GM19438 (cell line): Measurements from ENCODE around the gene EPS8L1.
"Not testable (repeated sequence)": the region's sequence is repeated elsewhere in the genome, so short reads cannot be mapped to it uniquely, and the experiment has no call there.

ENCODE experiments used
- ATAC-seq: cut with Tn5 transposase; IDR thresholded peaks from one replicate; pipeline ENCODE4 v1.9.1; 2021; ENCODE audit warnings: low read depth; ENCODE audit not compliant: unreplicated experiment

The EPS8L1 gene

DNA sequence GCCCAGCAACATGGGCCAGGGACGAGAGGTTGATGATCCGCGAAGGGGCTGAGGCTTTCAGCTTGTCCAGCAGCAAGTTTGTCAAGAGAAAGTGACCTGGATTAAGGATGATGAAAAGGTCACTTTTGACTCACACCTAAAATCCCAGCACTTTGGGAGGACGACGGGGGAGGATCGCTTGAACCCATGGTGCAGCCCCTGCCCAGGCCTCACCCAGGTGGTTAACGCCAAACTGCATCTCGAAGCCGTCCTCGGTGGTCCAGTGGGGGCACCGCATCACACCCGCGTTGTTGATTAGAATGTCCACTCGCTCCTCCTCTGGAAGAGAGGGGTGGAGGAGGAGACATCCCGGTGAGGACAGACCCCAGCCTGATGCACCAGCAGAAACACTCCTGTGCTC lies 27.2 kb upstream of the EPS8L1 start:
- no peak for ATAC-seq

DNA sequence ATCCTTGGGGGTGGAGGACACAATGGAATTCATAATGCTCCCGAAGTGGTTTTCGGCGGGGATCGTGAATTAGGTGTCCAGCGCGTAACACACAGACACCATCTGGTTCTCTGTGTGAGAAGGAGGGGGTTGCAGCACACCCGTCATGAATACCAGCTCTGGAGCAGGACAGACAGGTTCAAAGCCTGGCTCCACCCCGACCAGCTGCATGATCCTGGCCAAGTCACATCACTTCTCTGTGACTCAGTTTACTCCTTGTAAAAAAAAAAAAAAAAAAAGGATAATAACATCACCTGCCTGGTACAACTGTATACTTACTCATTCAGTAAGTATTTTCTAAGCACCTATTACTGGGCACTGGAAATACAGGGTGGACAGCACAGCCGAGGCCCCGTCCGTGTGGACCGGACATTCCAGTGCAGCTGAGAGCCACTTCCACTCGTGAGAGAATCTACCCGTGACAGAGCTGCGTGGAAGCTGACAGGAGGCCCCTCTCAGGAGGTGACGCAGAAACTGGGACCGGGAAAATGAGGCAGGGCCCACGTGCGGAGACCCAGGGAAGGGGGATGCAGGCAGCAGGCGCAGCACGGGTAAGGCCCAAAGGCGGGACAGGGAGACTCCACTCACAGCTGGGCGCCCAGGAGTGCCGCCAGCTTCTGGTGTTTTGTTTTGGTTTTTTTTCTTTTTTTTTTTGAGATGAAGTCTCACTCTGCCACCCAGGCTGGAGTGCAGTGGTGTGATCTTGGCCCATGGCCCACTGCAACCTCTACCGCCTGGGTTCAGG lies 24.7 kb upstream of the EPS8L1 start:
- ATAC-seq: no peak

DNA sequence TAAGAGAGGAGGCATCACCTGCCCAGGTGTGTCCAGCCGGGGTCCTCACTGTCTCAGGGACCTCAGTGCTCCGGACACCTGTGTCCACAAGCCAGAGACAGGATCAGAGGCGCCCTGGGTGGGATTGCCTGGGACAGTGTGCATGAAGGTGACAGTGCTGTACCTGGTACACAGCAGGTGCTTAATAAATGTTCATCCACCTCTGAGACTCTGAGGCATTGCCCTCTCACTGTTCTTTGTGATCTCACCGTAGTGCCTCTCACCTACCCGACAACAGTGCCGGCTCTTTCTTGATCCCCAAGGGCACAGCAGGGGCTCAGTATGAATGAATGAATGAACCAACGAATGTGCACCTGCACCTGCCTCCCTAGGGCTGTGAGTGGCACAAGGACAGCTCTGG lies 21.9 kb upstream of the EPS8L1 start:
- ATAC-seq: no peak

DNA sequence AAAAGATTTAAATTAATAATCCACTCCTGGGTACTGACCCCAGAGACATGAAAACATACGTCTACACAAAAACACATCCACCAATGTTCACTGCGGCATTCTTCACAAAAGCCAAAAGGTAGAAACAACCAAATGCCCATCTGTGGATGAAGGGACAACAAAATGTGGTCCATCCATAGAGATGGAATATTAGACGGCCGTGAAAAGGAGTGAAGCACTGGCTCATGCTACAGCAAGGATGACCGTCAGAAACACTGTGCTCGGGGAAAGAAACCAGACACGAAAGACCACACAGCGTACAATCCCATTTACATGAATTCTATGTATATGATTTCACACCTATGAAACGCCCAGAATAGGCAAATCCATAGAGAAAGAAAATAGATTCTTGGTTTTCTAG lies 18.8 kb upstream of the EPS8L1 start:
- ATAC-seq: no peak

DNA sequence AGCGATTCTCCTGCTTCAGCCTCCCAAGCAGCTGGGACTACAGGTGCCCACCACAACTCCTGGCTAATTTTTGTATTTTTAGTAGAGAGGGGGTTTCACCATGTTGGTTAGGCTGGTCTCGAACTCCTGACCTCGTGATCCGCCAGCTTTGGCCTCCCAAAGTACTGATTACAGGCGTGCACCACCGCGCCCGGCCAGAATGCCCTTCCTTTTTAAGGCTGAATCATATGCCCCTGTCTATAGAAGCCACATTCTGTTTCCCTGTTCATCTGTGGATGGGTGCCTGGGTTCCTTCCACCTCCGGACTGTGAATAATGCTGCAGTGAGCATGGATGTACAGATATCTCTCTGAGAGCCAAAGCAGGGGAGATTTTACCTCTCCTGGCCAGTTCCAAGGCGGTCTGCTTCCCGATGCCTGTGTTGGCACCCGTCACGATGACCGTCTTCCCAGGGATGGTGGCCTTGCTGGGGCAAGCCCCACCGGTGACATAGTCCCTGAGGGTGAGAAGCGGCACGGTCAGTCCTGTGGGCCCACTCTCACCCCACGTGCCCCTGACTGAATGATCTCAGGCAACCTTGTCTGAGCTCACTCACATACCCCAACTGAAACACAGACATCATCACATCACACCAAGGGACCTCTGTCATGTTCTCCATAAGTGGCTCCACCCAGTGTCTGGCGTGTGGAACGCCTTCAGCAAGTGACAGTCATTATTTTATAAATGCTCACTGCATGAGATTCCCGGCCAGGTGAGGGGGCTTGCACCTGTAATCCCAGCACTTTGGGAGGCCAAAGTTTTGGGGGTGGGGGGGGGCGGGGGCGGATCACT lies 16.7 kb upstream of the EPS8L1 start:
- no peak for ATAC-seq

DNA sequence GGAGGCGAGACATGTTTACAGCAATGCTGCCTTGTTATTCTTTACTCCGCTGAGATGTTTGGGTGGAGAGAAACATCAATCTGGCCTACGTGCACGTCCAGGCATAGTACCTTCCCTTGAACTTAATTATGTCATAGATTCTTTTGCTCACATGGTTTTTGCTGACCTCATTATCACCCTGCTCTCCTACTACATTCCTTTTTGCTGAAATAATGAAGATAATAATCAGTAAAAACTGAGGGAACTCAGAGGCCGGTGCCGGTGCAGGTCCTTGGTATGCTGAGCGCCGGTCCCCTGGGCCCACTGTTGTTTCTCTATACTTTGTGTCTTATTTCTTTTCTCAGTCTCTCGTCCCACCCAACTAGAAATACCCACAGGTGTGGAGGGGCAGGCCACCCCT lies 15.4 kb upstream of the EPS8L1 start:
- not testable (repeated sequence) for ATAC-seq

DNA sequence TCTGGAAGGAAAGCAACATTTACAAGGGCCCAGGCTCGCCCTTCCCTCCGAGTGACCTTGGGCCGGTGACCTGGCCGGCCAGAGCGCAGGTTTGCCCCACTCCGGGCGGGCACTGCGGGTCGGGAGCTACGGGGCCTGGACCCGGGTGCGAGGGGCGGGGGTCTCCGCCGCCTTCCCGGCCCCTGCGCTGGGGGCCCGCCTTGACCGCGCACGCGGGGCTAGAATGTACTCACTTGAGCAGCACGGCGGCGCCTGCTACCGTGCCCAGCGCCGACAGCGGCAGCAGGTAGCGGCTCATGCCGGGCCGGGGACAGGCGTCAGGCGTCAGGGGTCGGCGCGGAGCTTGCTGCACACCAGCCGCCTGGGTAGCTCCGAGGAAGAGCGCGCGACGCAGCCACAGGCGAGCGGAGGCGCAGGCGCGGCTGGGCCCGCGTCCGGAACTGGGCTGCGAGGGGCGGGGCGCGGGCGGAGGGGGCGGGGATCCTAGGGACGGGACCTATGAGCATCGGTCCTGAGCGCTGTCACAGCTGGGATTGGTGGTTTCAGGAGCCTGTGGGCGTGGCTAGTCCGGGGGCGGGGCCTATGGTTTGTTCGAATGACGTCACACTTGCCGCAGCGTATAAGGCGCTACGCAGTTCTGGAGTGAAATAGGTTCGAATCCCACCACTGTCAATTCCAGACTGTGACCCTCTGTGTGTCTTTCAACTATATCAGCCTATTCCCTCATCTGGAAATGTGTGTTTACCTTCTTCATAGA lies 12.8 kb upstream of the EPS8L1 start, which contains the start of gene RDH13:
RDH13 (minus strand) TSS at position 414 of the 757 bp plus-strand sequence; CDS start at position 298, 116 bp downstream.
- peak; percentile 87 for ATAC-seq

DNA sequence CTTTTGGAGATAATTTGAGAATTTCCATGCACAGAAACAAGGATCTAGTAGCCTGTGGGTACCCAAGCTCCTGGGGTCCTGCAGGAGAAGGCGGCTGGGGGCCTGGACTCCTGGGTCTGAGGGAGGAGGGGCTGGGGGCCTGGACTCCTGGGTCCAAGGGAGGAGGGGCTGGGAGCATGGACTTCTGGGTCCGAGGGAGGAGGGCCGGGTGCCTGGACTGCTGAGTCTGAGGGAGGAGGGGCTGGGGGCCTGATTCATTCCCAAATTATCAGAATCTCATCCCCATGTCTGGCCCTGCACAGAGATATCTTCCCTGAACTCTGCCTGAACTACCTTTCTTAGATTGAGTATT lies 12.2 kb upstream of the EPS8L1 start:
- ATAC-seq: no peak

DNA sequence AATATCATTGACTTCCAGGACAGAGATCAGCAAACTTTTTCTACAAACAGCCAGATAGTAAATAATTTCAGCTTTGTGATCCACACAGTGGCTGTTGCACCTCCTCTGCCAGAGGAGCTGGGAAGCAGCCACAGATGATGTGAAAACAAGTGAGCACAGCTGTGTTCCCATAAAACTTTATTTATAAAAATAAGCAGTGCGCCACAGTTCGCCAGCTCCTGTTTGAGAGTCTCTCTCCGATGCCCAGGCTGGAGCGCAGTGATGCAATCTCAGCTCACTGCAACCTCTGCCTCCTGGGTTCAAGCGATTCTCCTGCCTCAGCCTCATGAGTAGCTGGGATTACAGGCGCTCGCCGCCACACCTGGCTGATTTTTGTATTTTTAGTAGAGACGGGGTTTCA lies 10.2 kb upstream of the EPS8L1 start:
- not testable (repeated sequence) for ATAC-seq

DNA sequence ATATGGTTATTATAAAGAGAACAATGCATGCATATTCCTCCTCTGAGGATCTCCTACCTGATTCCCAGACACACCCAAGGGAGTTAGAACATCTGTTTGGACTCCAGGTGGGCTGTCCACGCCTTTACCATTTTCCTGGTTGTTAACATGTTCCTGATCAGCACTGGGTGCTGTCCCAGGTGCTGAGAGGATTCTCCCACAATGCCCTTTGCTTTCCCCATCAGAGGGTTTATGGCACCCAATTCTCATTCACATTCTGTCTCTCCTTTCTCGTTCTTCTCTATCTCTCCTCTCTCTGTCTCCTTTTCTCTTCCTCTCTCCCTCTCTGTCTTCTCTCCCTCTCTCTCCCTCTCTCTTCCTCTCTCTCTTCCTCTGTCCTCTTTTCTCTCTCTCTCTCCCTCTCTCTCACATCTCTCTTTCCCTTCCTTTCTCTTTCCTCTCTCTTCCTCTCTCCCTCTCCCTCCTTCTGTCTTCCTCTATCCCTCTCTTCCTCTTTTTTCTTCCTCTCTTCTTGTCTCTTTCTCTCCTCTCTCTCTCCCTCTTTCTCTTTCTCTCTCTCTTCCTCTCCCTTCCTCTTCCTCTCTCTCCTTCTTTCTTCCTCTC lies 9.5 kb upstream of the EPS8L1 start:
- no peak for ATAC-seq

DNA sequence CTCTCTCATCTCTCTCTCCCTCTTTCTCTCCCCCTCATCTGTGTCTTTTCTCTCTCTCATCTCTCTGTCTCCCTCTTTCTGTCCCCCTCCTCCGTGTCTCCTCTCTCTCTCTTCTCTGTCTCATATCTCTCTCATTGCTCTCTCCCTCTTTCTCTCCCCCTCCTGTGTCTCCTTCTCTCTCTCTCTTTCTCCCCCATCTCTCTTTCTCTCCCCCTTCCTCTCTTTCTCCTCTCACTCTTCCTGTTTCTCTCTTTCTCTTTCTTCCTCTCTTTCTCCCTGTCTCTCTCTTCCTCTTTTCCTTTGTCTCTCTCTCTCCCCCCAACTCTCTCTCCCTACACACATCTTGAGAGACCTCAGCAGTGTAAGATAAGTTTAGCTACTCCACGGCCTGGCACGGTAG lies 7.8 kb upstream of the EPS8L1 start:
- ATAC-seq: no peak

DNA sequence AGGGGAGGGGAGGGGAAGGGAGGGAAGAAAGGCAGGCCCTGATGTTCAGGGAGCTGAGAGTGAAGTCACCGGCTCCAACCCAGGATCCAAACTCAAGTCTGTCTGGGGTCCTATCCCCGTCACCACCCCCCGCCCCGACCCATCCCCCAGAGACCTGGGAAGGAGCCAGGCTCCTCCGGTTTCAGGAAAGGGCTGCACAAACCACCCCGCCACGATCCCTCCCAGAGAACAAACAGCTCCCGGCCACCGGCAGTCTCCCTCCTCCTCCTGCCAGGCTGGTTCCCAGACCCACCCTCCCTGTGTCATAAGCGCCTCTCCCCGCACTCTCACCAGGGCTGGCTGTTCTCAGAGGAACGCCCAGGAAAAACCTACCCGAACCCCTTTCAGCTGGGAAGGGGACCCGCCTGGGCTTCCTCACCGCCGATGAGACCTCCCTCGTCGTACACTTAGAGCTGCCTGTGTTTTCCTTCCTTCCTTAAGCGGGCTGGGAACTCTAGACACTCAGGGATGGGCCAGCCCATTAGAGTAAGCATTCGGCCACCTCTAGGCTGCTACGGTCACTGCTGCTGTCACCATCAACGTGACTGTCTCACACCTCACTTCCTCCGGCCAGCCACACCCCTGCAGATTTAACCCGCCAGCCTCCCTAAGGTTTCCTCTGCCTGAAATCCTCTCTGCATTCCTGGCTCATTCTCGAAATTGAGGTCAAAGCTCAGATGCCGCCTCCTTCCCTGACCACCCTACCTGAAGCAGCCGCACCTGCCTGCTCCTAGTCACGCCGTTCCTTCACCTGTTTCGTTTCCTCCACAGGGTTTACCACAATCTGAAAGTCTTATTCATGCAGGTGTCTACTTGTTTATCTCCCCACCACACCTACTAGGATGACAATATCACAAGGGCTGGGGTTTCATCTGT lies 6.5 kb upstream of the EPS8L1 start:
- no peak for ATAC-seq

DNA sequence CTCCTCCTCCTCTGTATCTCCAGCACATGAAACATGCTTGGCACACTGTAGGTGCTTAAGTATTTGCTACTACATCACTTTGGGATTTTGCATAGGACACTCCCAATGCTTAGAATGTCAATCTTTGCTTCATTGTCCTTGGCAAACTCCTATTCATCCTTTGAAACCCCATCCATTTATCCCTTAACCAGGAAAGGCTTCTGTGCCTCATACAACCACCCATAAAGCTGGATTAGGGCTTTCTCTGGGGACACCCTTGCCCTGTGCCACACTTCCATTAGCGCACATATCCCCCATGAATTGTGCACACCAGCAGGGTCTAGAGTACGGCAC lies 5.8 kb upstream of the EPS8L1 start:
- ATAC-seq: no peak

DNA sequence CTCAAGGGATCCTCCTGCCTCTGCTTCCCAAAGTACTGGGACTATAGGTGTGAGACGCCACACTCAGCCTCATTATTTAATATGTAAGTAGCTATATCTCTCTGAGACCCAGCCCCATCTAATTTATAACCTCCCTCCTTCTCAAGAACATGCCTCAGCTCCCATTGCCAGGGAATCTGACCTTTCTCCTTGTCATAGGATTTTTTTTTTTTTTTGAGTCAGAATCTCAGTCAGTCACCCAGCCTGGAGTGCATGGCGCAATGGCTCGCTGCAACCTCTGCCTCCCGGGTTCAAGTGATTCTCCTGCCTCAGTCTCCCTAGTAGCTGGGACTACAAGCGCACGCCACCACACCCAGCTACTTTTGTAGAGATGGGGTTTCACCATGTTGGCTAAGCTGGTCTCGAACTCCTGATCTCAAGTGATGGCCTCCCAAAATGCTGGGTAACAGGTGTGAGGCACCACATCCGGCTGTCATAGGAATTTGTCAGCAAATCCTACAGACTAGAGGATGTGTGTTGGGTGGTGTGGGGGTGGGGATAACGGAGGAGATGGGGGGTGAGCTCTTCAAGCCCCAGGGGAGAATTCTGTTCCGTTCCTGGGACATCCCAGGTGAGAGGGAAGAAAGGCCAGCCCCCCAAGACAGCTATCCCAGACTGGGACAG lies 5.1 kb upstream of the EPS8L1 start:
- ATAC-seq: no peak

DNA sequence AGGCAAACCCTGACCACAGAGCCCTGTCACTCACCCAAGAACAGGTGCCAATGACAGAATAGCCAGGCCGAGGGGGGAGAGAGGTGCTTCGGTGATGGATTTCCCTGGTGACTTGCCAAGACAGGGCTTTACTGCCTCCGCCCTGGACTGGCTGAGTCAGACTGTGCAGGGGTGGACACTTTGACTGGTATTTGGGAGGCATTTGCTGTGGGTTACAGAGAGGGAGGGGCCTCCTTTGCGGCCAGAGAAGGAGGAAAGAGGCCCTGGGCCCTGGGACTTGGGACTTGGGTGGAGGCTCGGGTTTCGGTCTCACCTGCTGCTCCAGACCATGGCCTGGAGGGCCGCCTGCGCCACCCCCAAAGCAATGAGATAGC lies 4.6 kb upstream of the EPS8L1 start:
- no peak for ATAC-seq

DNA sequence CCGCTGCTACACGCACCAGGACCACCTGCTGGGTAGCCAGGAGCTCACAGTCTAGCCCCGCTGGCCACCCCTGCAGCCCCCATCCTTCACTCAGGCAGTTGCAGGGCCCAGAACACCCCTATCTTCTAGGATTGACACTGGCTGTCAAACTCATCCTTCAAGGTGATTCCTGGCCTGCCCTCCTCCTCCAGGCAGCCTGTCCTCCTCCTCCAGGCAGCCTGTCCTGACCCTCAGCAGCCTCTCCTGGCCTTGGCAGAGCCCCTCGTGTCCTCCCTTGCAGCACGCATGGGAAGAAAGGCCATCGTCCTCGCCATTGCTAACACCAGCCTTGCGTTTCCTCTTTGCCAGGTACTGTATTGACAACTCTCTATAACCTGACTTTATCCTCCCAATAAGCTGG lies 3.8 kb upstream of the EPS8L1 start:
- ATAC-seq: no peak

DNA sequence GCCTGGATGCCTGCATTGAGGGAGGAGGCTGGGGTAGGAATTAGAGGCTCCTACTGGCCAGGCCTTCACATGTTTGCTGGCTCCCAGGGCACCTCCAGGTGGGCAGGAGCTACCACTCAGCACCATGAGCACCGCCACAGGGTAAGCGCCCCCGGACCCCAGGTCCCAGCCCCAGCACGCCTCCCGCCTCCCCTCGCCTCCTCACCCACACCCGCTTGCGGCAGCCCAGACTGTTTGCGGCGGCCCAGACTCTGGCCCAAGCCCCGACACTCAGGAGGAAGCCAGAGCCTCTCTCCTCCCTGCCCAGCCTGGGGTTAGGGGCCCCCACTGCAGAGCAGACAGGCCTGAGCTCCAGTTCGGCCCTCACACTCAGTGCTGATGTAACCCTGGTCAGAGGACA lies 652 bp downstream of the EPS8L1 start:
- ATAC-seq: no peak

DNA sequence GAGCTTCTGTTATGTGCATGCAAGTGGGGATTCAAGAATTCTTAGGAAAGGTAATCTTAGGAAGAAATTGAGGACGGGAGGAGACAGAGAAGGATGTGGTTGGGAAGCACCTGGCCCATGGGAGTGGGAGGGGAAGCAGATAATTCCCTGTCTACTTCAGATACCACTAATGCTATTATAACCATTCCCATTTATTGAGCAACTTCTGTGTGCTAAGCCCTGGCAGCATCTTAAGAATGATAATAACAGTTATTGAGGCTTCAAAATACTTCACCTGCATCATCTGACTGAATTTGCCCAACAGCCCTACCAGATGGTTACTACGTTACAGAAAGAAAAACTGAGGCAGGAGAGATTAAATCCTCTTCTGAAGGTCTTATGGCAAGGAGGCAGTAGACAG lies 1.4 kb downstream of the EPS8L1 start:
- ATAC-seq: no peak

DNA sequence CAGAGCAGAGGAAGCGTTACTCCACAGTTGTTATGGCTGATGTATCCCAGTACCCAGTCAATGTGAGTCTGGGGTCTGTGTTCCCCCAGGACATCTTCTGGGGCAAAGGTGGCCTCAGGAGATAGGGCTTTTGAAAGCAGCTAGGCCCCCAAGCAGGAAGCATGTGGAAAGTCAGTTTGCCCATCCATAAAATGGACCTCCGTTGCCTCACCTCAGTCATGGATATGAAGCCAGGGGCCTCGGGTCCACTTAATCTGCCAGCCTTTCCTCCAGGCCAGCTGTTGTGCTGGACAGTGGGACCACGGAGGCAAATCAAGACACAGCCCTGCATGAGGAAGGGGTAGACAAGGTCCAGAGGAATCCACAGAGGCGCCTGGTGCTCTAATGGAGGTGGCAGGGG lies 3.3 kb downstream of the EPS8L1 start:
- ATAC-seq: no peak
